HEK293 (cell line): Measurements from ENCODE around the gene MAP3K5.

ENCODE experiments used
- CTCF ChIP-seq: fragments of 450-650 bp; formaldehyde crosslinking; IDR thresholded peaks from 2 replicates; pipeline ENCODE4 v1.5.1; 2016; ENCODE audit warnings: missing biosample characterization, missing genetic modification characterization
- MYNN ChIP-seq: fragments of 450-650 bp; formaldehyde crosslinking; IDR thresholded peaks from 2 replicates; pipeline ENCODE4 v1.5.1; 2016; ENCODE audit warnings: missing biosample characterization, missing genetic modification characterization, borderline replicate concordance
- ZBTB26 ChIP-seq: fragments of 450-650 bp; formaldehyde crosslinking; optimal IDR thresholded peaks from 2 replicates; pipeline ENCODE3; 2016; ENCODE audit warnings: missing biosample characterization, mild to moderate bottlenecking, missing genetic modification characterization
- ZBTB6 ChIP-seq: fragments of 450-650 bp; formaldehyde crosslinking; IDR thresholded peaks from 2 replicates; pipeline ENCODE4 v1.5.1; 2017; ENCODE audit warnings: missing biosample characterization, missing genetic modification characterization
- ZNF121 ChIP-seq: fragments of 450-650 bp; formaldehyde crosslinking; IDR thresholded peaks from 2 replicates; pipeline ENCODE4 v1.5.1; 2016; ENCODE audit warnings: missing biosample characterization, missing genetic modification characterization
- ZNF133 ChIP-seq: fragments of 450-650 bp; formaldehyde crosslinking; IDR thresholded peaks from 2 replicates; pipeline ENCODE4 v1.5.1; 2016; ENCODE audit warnings: missing biosample characterization, missing genetic modification characterization
- ZNF416 ChIP-seq: fragments of 450-650 bp; formaldehyde crosslinking; IDR thresholded peaks from 2 replicates; pipeline ENCODE4 v1.5.1; 2016; ENCODE audit warnings: missing biosample characterization, missing genetic modification characterization
- ZNF548 ChIP-seq: fragments of 450-650 bp; formaldehyde crosslinking; IDR thresholded peaks from 2 replicates; pipeline ENCODE4 v1.5.1; 2016; ENCODE audit warnings: missing biosample characterization, missing genetic modification characterization
- ZNF571 ChIP-seq: fragments of 450-650 bp; formaldehyde crosslinking; IDR thresholded peaks from 2 replicates; pipeline ENCODE4 v1.5.0; 2017; ENCODE audit warnings: missing biosample characterization, missing genetic modification characterization
- ZNF785 ChIP-seq: fragments of 450-650 bp; formaldehyde crosslinking; IDR thresholded peaks from 2 replicates; pipeline ENCODE4 v1.5.1; 2016; ENCODE audit warnings: missing biosample characterization, missing genetic modification characterization
- ZSCAN18 ChIP-seq: fragments of 450-650 bp; formaldehyde crosslinking; IDR thresholded peaks from 2 replicates; pipeline ENCODE4 v1.5.1; 2016; ENCODE audit warnings: missing biosample characterization, missing genetic modification characterization

GRCh38 chr6:136769124-136769523 is 23.2 kb downstream of the MAP3K5 start:
- no peak for TF ChIP-seq CTCF (tag by site-specific recombination)
- no peak for TF ChIP-seq ZNF121 (tag by site-specific recombination)
- no peak for TF ChIP-seq ZNF785
- no peak for TF ChIP-seq ZNF416 (tag by site-specific recombination)
- TF ChIP-seq ZBTB26 (tag by site-specific recombination), result no peak
- TF ChIP-seq ZSCAN18 (tag by site-specific recombination), result no peak
- TF ChIP-seq ZNF548 (tag by site-specific recombination), result no peak
- TF ChIP-seq ZNF133 (tag by site-specific recombination), result no peak
- no peak for TF ChIP-seq MYNN (tag by site-specific recombination)
- TF ChIP-seq ZNF571 (tag by site-specific recombination), result no peak
- no peak for TF ChIP-seq ZBTB6 (tag by site-specific recombination)
